Fibroblast of lung (primary cell): ENCODE measurements around the gene INHA. TPM values are rescaled to one million over a fixed set of nuclear protein-coding genes. Genes with fewer than 3 reads are reported as not detected.

Experiments
- DNase-seq, 2 donors: peaks; one replicate each; pipeline versions ENCODE4 v3.0.0 to v3.0.0-alpha.2; 2010; ENCODE audit warnings: low read depth in 2 of 2
- H2AFZ ChIP-seq: 2 replicates; pipeline ENCODE4 v1.5.1; 2012; ENCODE audit warnings: low read length, control low read depth, inconsistent platforms
- H3K27ac ChIP-seq: 2 replicates; pipeline ENCODE4 v1.5.1; 2011; ENCODE audit warnings: low read length, control low read depth; ENCODE audit not compliant: insufficient read depth
- H3K27me3 ChIP-seq: 2 replicates; pipeline ENCODE4 v1.5.1; 2011; ENCODE audit warnings: mild to moderate bottlenecking, low read length; ENCODE audit not compliant: control insufficient read depth, insufficient read depth
- H3K36me3 ChIP-seq: 2 replicates; pipeline ENCODE4 v1.5.1; 2011; ENCODE audit warnings: low read length; ENCODE audit not compliant: control insufficient read depth, insufficient read depth
- H3K4me1 ChIP-seq: 2 replicates; pipeline ENCODE4 v1.5.1; 2011; ENCODE audit warnings: low read length; ENCODE audit not compliant: control insufficient read depth, insufficient read depth; ENCODE audit errors: extremely low read depth
- H3K4me2 ChIP-seq: 2 replicates; pipeline ENCODE4 v1.5.1; 2011; ENCODE audit warnings: low read length, control low read depth; ENCODE audit not compliant: insufficient read depth; ENCODE audit errors: extremely low read depth
- H3K4me3 ChIP-seq, 4 experiments: fragments of 200-600 bp in 1 of 4; sonication (generic) in 1 of 4; replicated peaks in 1 of 4; 2 replicates each; pipeline ENCODE4 v1.5.1; 2011 to 2016; ENCODE audit warnings: low read length in 4 of 4, low read depth in 3 of 4, mild to moderate bottlenecking in 3 of 4, control low read depth in 2 of 4, inconsistent platforms in 1 of 4, mixed read lengths in 1 of 4; ENCODE audit not compliant: insufficient read depth in 1 of 4; ENCODE audit errors: control extremely low read depth in 1 of 4
- H3K79me2 ChIP-seq: 2 replicates; pipeline ENCODE4 v1.5.1; 2012; ENCODE audit warnings: mild to moderate bottlenecking, low read length, inconsistent platforms; ENCODE audit not compliant: control insufficient read depth, insufficient read depth
- H3K9ac ChIP-seq: 2 replicates; pipeline ENCODE4 v1.5.1; 2011; ENCODE audit warnings: mild to moderate bottlenecking, low read length, control low read depth; ENCODE audit not compliant: insufficient read depth
- H3K9me3 ChIP-seq: 2 replicates; pipeline ENCODE4 v1.5.1; 2012; ENCODE audit warnings: low read depth, low read length; ENCODE audit not compliant: control insufficient read depth, insufficient read depth
- H4K20me1 ChIP-seq: 2 replicates; pipeline ENCODE4 v1.5.1; 2011; ENCODE audit warnings: low read length; ENCODE audit not compliant: control insufficient read depth, insufficient read depth; ENCODE audit errors: extremely low read depth
- EZH2 ChIP-seq: IDR thresholded peaks from 2 replicates; pipeline ENCODE4 v1.5.1; 2012; ENCODE audit warnings: low read length, control low read depth, mild to moderate bottlenecking; ENCODE audit errors: missing control alignments
- polyA plus RNA-seq, 2 donors: library from polyadenylated mRNA; depleted of rRNA in 1 of 2; stranded (reverse) in 1 of 2; unstranded in 1 of 2; fragments of >200 nt; gene quantifications; 2 replicates each; pipeline ENCODE4 v1.2.1, GENCODE V29; 2011 to 2012; ENCODE audit warnings: missing spikeins in 1 of 2
- total RNA-seq: library from RNA; depleted of rRNA; stranded (reverse); fragments of >200 nt; gene quantifications from 2 replicates; pipeline ENCODE4 v1.2.1, GENCODE V29; 2014
- TF ChIP-seq, protein P1 (sequence below), 2 donors: IDR thresholded peaks in 1 of 2; conservative IDR thresholded peaks in 1 of 2; 1 replicate in 1 of 2; 2 replicates in 1 of 2; pipeline ENCODE4 v1.5.1; 2011 to 2012; ENCODE audit warnings: low read length in 2 of 2, control low read depth in 1 of 2, inconsistent platforms in 1 of 2, low read depth in 1 of 2, mild to moderate bottlenecking in 1 of 2

Gene INHA
- total and polyA plus RNA-seq, 2 donors (not counting 1 experiment from before 2014, with no cell fraction given) = 0.15 to 0.50 TPM

GRCh38 chr2:219603771-219604170 is 31.7 kb downstream of the INHA start:
- no peak for TF ChIP-seq EZH2
- TF ChIP-seq, protein P1, sequence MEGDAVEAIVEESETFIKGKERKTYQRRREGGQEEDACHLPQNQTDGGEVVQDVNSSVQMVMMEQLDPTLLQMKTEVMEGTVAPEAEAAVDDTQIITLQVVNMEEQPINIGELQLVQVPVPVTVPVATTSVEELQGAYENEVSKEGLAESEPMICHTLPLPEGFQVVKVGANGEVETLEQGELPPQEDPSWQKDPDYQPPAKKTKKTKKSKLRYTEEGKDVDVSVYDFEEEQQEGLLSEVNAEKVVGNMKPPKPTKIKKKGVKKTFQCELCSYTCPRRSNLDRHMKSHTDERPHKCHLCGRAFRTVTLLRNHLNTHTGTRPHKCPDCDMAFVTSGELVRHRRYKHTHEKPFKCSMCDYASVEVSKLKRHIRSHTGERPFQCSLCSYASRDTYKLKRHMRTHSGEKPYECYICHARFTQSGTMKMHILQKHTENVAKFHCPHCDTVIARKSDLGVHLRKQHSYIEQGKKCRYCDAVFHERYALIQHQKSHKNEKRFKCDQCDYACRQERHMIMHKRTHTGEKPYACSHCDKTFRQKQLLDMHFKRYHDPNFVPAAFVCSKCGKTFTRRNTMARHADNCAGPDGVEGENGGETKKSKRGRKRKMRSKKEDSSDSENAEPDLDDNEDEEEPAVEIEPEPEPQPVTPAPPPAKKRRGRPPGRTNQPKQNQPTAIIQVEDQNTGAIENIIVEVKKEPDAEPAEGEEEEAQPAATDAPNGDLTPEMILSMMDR (conservative IDR thresholded peaks at IDR 0.05 in 1 of 2, IDR thresholded peaks at IDR 0.05 in 1 of 2; ENCODE audit: low read depth in 1 of 2, low read length in 2 of 2) = no peak
- Histone ChIP-seq H3K9me3 (no peaks in the 10 kb centered on the region), H3K4me3 (no peak overlapping the region), H3K4me1 (no peaks in the 10 kb centered on the region), H3K27ac (no peak overlapping the region), H3K9ac (no peak overlapping the region), H3K79me2 (no peaks in the 10 kb centered on the region), H3K4me2 (no peak overlapping the region), H3K27me3 (no peaks in the 10 kb centered on the region), H3K36me3 (peaks cover 8% of the 10 kb centered on the region), H4K20me1 (no peaks in the 10 kb centered on the region), H2AFZ (no peak overlapping the region)
- no peak for DNase-seq

DNA sequence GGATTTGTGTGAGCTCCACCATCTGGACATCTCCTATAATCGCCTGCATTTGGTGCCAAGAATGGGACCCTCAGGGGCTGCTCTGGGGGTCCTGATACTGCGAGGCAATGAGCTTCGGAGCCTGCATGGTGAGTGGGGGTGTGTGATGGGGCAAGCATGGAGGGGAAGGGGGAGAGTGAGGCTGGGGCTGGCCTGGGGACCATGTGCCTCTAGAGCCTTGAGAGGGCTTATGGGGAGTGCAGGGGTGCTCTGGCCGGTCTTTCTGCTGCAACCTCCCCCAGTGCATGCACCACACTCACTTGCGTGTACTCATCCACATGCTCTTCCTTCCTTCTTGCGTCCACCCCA is 33.5 kb downstream of the INHA start:
- Histone ChIP-seq H4K20me1 (no peaks in the 10 kb centered on the region), H3K9ac (no peak overlapping the region), H3K4me2 (no peak overlapping the region), H2AFZ (no peak overlapping the region), H3K4me1 (no peaks in the 10 kb centered on the region), H3K79me2 (no peaks in the 10 kb centered on the region), H3K9me3 (no peaks in the 10 kb centered on the region), H3K36me3 (peaks cover 8% of the 10 kb centered on the region), H3K27ac (no peak overlapping the region), H3K4me3 (no peak overlapping the region), H3K27me3 (no peaks in the 10 kb centered on the region)
- no peak for DNase-seq
- TF ChIP-seq, protein P1 (conservative IDR thresholded peaks at IDR 0.05 in 1 of 2, IDR thresholded peaks at IDR 0.05 in 1 of 2; ENCODE audit: low read depth in 1 of 2, low read length in 2 of 2) = no peak
- no peak for TF ChIP-seq EZH2

DNA sequence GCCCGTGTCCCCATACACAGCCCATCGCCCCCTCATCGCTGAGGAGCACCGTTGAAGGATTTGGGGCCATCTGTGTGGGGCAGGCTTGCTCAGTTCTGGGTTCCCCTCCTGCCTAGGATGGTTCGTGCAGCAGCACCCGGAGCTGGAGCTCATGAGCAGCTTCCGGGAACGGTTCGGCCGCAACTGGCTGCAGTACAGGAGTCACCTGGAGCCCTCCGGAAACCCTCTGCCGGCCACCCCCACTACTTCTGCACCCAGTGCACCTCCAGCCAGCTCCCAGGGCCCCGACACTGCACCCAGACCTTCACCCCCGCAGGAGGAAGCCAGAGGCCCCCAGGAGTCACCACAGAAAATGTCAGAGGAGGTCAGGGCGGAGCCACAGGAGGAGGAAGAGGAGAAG is 35.8 kb downstream of the INHA start:
- Histone ChIP-seq H3K79me2 (no peaks in the 10 kb centered on the region), H3K4me2 (no peak overlapping the region), H3K4me3 (no peak overlapping the region), H3K9ac (no peak overlapping the region), H3K36me3 (peaks cover 5% of the 10 kb centered on the region), H3K27ac (no peak overlapping the region), H3K4me1 (no peaks in the 10 kb centered on the region), H3K27me3 (no peaks in the 10 kb centered on the region), H3K9me3 (no peaks in the 10 kb centered on the region), H4K20me1 (no peaks in the 10 kb centered on the region), H2AFZ (no peak overlapping the region)
- TF ChIP-seq, protein P1 (conservative IDR thresholded peaks at IDR 0.05 in 1 of 2, IDR thresholded peaks at IDR 0.05 in 1 of 2; ENCODE audit: low read depth in 1 of 2, low read length in 2 of 2) = no peak
- no peak for TF ChIP-seq EZH2
- no peak for DNase-seq
